Peyer's patch (tissue), 4 donors: ENCODE results near the gene BCL7C.

Source experiments
- POLR2A ChIP-seq, 2 donors: fragments of 450-650 bp; IDR thresholded peaks; one replicate each; pipeline ENCODE4 v1.5.1; 2017; ENCODE audit warnings: antibody characterized with exemption in 2 of 2, mild to moderate bottlenecking in 2 of 2, moderate library complexity in 2 of 2
- TF ChIP-seq, protein P1 (sequence below), 6 experiments: fragments of 450-650 bp in 4 of 6; fragments of 200-600 bp in 2 of 6; sonication (generic) in 1 of 6; IDR thresholded peaks; one replicate each; pipeline ENCODE4 v1.5.1; 2017 to 2019; ENCODE audit warnings: antibody characterized with exemption in 6 of 6, mild to moderate bottlenecking in 3 of 6, moderate library complexity in 1 of 6

DNA sequence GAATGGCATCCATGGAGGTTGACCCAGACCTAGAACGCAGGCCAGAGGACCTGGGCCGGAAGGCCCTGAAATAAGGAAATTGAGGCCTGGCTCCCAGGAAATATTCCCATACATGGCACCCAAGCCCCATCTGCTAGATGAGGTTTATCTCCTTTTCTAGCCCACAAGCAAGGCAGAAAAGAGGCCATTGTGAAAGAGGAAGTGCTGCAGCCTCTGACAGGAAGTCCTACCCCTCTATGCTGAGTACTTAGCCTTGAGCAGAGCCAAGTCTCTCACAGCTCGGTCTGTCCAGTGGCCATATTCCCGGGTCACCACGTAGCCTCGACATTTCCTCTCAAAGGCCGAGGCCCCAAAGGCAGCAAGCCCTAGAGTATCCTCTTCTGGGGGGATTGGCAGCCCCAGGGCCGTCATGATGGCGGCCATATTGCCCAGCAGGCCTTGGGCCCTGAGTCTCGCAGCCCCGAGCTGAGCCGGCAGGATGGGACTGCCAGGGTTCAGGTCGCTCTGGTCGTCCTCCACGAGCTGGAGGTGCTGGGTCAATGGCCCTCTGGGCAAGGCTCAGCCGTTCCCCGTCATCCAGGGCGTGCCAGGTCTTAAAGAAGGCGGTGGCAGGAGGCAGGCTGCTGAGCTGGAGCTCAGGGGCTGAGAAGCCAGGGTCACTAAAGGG, 10.4 kb upstream of the BCL7C start:
- TF ChIP-seq, protein P1, sequence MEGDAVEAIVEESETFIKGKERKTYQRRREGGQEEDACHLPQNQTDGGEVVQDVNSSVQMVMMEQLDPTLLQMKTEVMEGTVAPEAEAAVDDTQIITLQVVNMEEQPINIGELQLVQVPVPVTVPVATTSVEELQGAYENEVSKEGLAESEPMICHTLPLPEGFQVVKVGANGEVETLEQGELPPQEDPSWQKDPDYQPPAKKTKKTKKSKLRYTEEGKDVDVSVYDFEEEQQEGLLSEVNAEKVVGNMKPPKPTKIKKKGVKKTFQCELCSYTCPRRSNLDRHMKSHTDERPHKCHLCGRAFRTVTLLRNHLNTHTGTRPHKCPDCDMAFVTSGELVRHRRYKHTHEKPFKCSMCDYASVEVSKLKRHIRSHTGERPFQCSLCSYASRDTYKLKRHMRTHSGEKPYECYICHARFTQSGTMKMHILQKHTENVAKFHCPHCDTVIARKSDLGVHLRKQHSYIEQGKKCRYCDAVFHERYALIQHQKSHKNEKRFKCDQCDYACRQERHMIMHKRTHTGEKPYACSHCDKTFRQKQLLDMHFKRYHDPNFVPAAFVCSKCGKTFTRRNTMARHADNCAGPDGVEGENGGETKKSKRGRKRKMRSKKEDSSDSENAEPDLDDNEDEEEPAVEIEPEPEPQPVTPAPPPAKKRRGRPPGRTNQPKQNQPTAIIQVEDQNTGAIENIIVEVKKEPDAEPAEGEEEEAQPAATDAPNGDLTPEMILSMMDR (IDR thresholded peaks at IDR 0.05) = no peak
- no peak for TF ChIP-seq POLR2A (IDR thresholded peaks at IDR 0.05)
